Left kidney (tissue), 2 donors: ENCODE results near the gene ARMH2. TPM values are rescaled to one million over a fixed set of nuclear protein-coding genes. Genes with fewer than 3 reads are reported as not detected.
"Not testable (repeated sequence)": the region's sequence is repeated elsewhere in the genome, so short reads cannot be mapped to it uniquely, and the experiment has no call there.

Experiments used
- DNase-seq: peaks from one replicate; pipeline ENCODE4 v3.0.0-alpha.2; 2013
- polyA plus RNA-seq: library from polyadenylated mRNA; unstranded; fragments of 120-200 nt; gene quantifications from one replicate; pipeline ENCODE4 v1.2.1, GENCODE V29; 2013; ENCODE audit not compliant: insufficient read length

Gene ARMH2
- polyA plus RNA-seq, 1 donor = not detected

- no peak for DNase-seq
These were observed 19.6 kb upstream of the ARMH2 start for GRCh38 chr6:24818346-24818745.

- DNase-seq = no peak
These were observed 11.0 kb upstream of the ARMH2 start for GRCh38 chr6:24809728-24810127.

- no peak for DNase-seq
These were observed 8.9 kb upstream of the ARMH2 start for GRCh38 chr6:24807584-24807983.

- DNase-seq = no peak
These were observed 3.7 kb upstream of the ARMH2 start for GRCh38 chr6:24802271-24803059.

- DNase-seq = no peak
These were observed 811 bp upstream of the ARMH2 start for GRCh38 chr6:24799541-24799915.

GRCh38 chr6:24797596-24798216, 1.0 kb downstream of the ARMH2 start:
- DNase-seq = no peak

GRCh38 chr6:24796616-24797290, 2.0 kb downstream of the ARMH2 start:
- no peak for DNase-seq

GRCh38 chr6:24795106-24795505, 3.6 kb downstream of the ARMH2 start:
- no peak for DNase-seq

GRCh38 chr6:24788031-24788665, 10.6 kb downstream of the ARMH2 start:
- no peak for DNase-seq

- DNase-seq = no peak
These were observed 18.5 kb downstream of the ARMH2 start for GRCh38 chr6:24780206-24780605.

- no peak for DNase-seq
These were observed 19.2 kb downstream of the ARMH2 start for GRCh38 chr6:24779416-24780016.

GRCh38 chr6:24778878-24779277, 19.8 kb downstream of the ARMH2 start:
- DNase-seq = no peak

GRCh38 chr6:24778121-24778520, 20.6 kb downstream of the ARMH2 start:
- no peak for DNase-seq

GRCh38 chr6:24777227-24777626, 21.5 kb downstream of the ARMH2 start:
- no peak for DNase-seq

GRCh38 chr6:24775520-24776058, 23.1 kb downstream of the ARMH2 start:
- peak; percentile 27 for DNase-seq

- peak; percentile 97 for DNase-seq
These were observed 23.8 kb downstream of the ARMH2 start, which contains the start of gene GMNN for GRCh38 chr6:24774696-24775519. Gene GMNN (plus strand): TSS chr6:24774937. CDS start chr6:24777247, 2,310 bp downstream.

- no peak for DNase-seq
These were observed 30.4 kb downstream of the ARMH2 start for GRCh38 chr6:24768361-24768760.

GRCh38 chr6:24766680-24767462, 31.8 kb downstream of the ARMH2 start:
- DNase-seq = no peak

GRCh38 chr6:24765968-24766367, 32.7 kb downstream of the ARMH2 start:
- DNase-seq = not testable (repeated sequence)
